Panc1 (cell line): ENCODE data around the gene ALOX5AP. TPM values are rescaled to one million over a fixed set of nuclear protein-coding genes. Genes with fewer than 3 reads are reported as not detected.
A peak's percentile ranks its signal among the peaks of the same experiment; 100 is the strongest.

ENCODE experiments used
- ATAC-seq: fragments of 200-7000 bp; cut with Tn5 transposase; 2 replicates; pipeline ENCODE4 v1.9.1; 2020; ENCODE audit warnings: mild to moderate bottlenecking, moderate library complexity
- BruUV-seq: library from RNA; stranded (reverse); fragments of 400-500 nt; replicated peaks from 2 replicates; lab custom pipeline; 2021; lab: Mats Ljungman, UMichigan
- CTCF ChIA-PET: fragments of 300-600 bp; sonication (Branson Sonifier 250); formaldehyde crosslinking; loops from one replicate; lab custom pipeline; 2022; ENCODE audit warnings: antibody characterized with exemption; lab: Charles Lee
- POLR2A ChIA-PET: fragments of 300-600 bp; sonication (Branson Sonifier 250); formaldehyde crosslinking; loops from one replicate; lab custom pipeline; 2022; ENCODE audit warnings: antibody characterized with exemption; lab: Charles Lee
- DNase-seq: peaks from one replicate; pipeline ENCODE4 v3.0.0-alpha.2; 2010; ENCODE audit warnings: low read depth, low spot score
- H3K27ac ChIP-seq: 2 replicates; pipeline ENCODE4 v1.5.1; 2011; ENCODE audit warnings: mild to moderate bottlenecking, low read length, inconsistent platforms
- H3K27me3 ChIP-seq: fragments of 200-500 bp; sonication (Bioruptor generic); 2 replicates; pipeline ENCODE4 v1.6.0; 2014; ENCODE audit warnings: low read length, inconsistent platforms; ENCODE audit not compliant: control insufficient read depth, insufficient read depth
- H3K36me3 ChIP-seq: fragments of 200-500 bp; sonication (Bioruptor generic); 2 replicates; pipeline ENCODE4 v1.5.1; 2014; ENCODE audit warnings: inconsistent platforms, mild to moderate bottlenecking, low read length, moderate library complexity; ENCODE audit not compliant: control insufficient read depth, insufficient read depth
- H3K4me1 ChIP-seq: 2 replicates; pipeline ENCODE4 v1.5.1; 2011; ENCODE audit warnings: inconsistent platforms, mild to moderate bottlenecking, low read length, moderate library complexity; ENCODE audit not compliant: control insufficient read depth, insufficient read depth
- H3K4me3 ChIP-seq, 2 experiments: 2 replicates each; pipeline ENCODE4 v1.5.1; 2011 to 2012; ENCODE audit warnings: low read depth in 2 of 2, low read length in 2 of 2, mild to moderate bottlenecking in 2 of 2, inconsistent platforms in 1 of 2, moderate library complexity in 1 of 2
- H3K9me3 ChIP-seq: fragments of 200-500 bp; sonication (Bioruptor generic); 2 replicates; pipeline ENCODE4 v1.5.1; 2014; ENCODE audit warnings: low read depth, mild to moderate bottlenecking, inconsistent platforms, low read length, moderate library complexity; ENCODE audit not compliant: control insufficient read depth, insufficient read depth
- CTCF ChIP-seq: fragments of 450-650 bp; IDR thresholded peaks from 2 replicates; pipeline ENCODE4 v1.5.1; 2017; ENCODE audit warnings: mild to moderate bottlenecking
- POLR2AphosphoS5 ChIP-seq: IDR thresholded peaks from 2 replicates; pipeline ENCODE4 v1.6.1; 2012; ENCODE audit warnings: mild to moderate bottlenecking, low read depth, low read length, moderate library complexity
- REST ChIP-seq, 2 experiments: IDR thresholded peaks; 2 replicates each; pipeline ENCODE4 v1.6.1; 2011 to 2012; ENCODE audit warnings: low read depth in 2 of 2, control low read depth in 1 of 2, low read length in 1 of 2, mild to moderate bottlenecking in 1 of 2, moderate library complexity in 1 of 2; ENCODE audit not compliant: insufficient read depth in 1 of 2
- SIN3A ChIP-seq: IDR thresholded peaks from 2 replicates; pipeline ENCODE4 v1.6.1; 2012; ENCODE audit warnings: low read depth, mild to moderate bottlenecking, low read length, moderate library complexity, borderline replicate concordance; ENCODE audit not compliant: insufficient read depth
- TCF7L2 ChIP-seq: IDR thresholded peaks from 2 replicates; pipeline ENCODE4 v1.6.1; 2011; ENCODE audit warnings: mild to moderate bottlenecking, low read depth, low read length, inconsistent platforms
- in situ Hi-C: cut with HindIII; loops from 2 replicates; pipeline ENCODE4 v1.10.0; 2016; ENCODE audit warnings: low sequenced_read_pairs, low pct_unique_long_range_greater_than_20kb
- intact Hi-C: fragments of 100-400 bp; cut with micrococcal nuclease; formaldehyde crosslinking; loops from one replicate; pipeline ENCODE4 v1.10.0; 2022; ENCODE audit not compliant: unreplicated experiment
- total RNA-seq: library from RNA; stranded (reverse); gene quantifications from one replicate; pipeline ENCODE4 v1.2.1, GENCODE V29; 2021; ENCODE audit not compliant: unreplicated experiment

The ALOX5AP gene
- total RNA-seq, 1 experiment from 2014 or later, result 2.1 TPM

- H3K9me3 ChIP-seq, result no peaks in the 10 kb centered on the region
- H3K4me3 ChIP-seq, result peak overlapping the region in 1 of 2 experiments; percentile 43; a peak in 2 of 4 replicates
- BruUV-seq, result no TSS peak
- peak; percentile 43 for ATAC-seq
- in situ Hi-C loops (no loop called here), intact Hi-C loops (loop anchor here (10.0 kb wide), 1 partner anchor 52 kb away; no protein-coding TSS in a partner anchor)
- H3K27ac ChIP-seq, result peak overlapping the region; percentile 92
- TF ChIP-seq SIN3A, result no peak
- no peak for TF ChIP-seq CTCF
- no peak for TF ChIP-seq REST (IDR thresholded peaks at IDR 0.05; ENCODE audit: insufficient read depth in 1 of 2, low read depth in 2 of 2, low read length in 1 of 2)
- no peak for TF ChIP-seq TCF7L2
- no peak for TF ChIP-seq POLR2AphosphoS5
- ChIA-PET CTCF (interaction anchor here (0.7 kb wide), 1 partner anchor 8 kb away, joined by 3 read pairs; no protein-coding TSS in a partner anchor), POLR2A (no interaction called here)
- peaks cover 44% of the 10 kb centered on the region for H3K4me1 ChIP-seq
- no peak for DNase-seq
- no peaks in the 10 kb centered on the region for H3K27me3 ChIP-seq
- H3K36me3 ChIP-seq, result no peaks in the 10 kb centered on the region
Observed at GRCh38 chr13:30796631-30797601, 61.6 kb downstream of the ALOX5AP start.

- H3K4me3 ChIP-seq, result no peak overlapping the region
- DNase-seq (no peak), ATAC-seq (no peak)
- no TSS peak for BruUV-seq
- H3K4me1 ChIP-seq, result peaks cover 35% of the 10 kb centered on the region
- no peaks in the 10 kb centered on the region for H3K27me3 ChIP-seq
- H3K36me3 ChIP-seq, result no peaks in the 10 kb centered on the region
- TF ChIP-seq REST (IDR thresholded peaks at IDR 0.05; ENCODE audit: insufficient read depth in 1 of 2, low read depth in 2 of 2, low read length in 1 of 2) (no peak), SIN3A (no peak), TCF7L2 (no peak), POLR2AphosphoS5 (no peak), CTCF (no peak)
- in situ Hi-C loops, result no loop called here
- H3K27ac ChIP-seq, result peak overlapping the region; percentile 92
- ChIA-PET POLR2A (no interaction called here), CTCF (no interaction called here)
- intact Hi-C loops, result loop anchor here (10.0 kb wide), 1 partner anchor 53 kb away; no protein-coding TSS in a partner anchor
- no peaks in the 10 kb centered on the region for H3K9me3 ChIP-seq
Observed at GRCh38 chr13:30797847-30798535, 62.6 kb downstream of the ALOX5AP start.
